Osteocyte (in vitro differentiated cells): ENCODE measurements around the gene TAF10. TPM values are rescaled to one million over a fixed set of nuclear protein-coding genes. Genes with fewer than 3 reads are reported as not detected.

ENCODE experiments used
- DNase-seq: peaks from one replicate; pipeline ENCODE4 v3.0.0; 2021; ENCODE audit warnings: mixed read lengths; ENCODE audit not compliant: unreplicated experiment; ENCODE audit errors: extremely low spot score
- H3K27ac Mint-ChIP-seq: one replicate; pipeline ENCODE4 v1.8.0; 2021; ENCODE audit warnings: mild to moderate bottlenecking, mixed read lengths; ENCODE audit not compliant: unreplicated experiment
- H3K27me3 Mint-ChIP-seq: one replicate; pipeline ENCODE4 v1.8.0; 2021; ENCODE audit warnings: mixed read lengths; ENCODE audit not compliant: unreplicated experiment
- H3K36me3 Mint-ChIP-seq: one replicate; pipeline ENCODE4 v1.8.0; 2021; ENCODE audit warnings: mixed read lengths; ENCODE audit not compliant: unreplicated experiment
- H3K4me1 Mint-ChIP-seq: one replicate; pipeline ENCODE4 v1.8.0; 2021; ENCODE audit warnings: mixed read lengths; ENCODE audit not compliant: unreplicated experiment
- H3K4me3 Mint-ChIP-seq: one replicate; pipeline ENCODE4 v1.8.0; 2021; ENCODE audit warnings: mild to moderate bottlenecking, moderate library complexity, mixed read lengths; ENCODE audit not compliant: unreplicated experiment
- H3K9me3 Mint-ChIP-seq: one replicate; pipeline ENCODE4 v1.8.0; 2021; ENCODE audit warnings: mixed read lengths; ENCODE audit not compliant: unreplicated experiment
- total RNA-seq: library from RNA; stranded (reverse); gene quantifications from 2 replicates; pipeline ENCODE4 v1.2.1, GENCODE V29; 2021
- TF ChIP-seq, protein P1 (sequence below): fragments of 200-600 bp; sonication (generic); IDR thresholded peaks from 2 replicates; pipeline ENCODE4 v1.5.0; 2021; ENCODE audit warnings: antibody characterized with exemption, mild to moderate bottlenecking, moderate library complexity

TAF10 gene
- total RNA-seq, 1 donor from 2014 or later = 100 TPM

DNA sequence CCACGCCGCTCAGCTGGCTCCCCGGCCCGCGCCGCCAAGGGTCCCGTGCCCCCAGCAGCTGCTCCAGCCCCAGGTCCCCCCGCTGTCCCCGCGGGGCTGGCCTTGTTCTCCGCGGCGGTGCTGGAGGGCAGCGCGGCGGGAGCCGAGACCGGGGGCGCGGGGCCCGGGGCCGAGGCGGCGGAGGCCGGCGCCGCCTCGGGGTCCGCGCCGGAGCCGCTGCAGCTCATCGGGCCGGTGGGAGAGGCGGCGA lies 128 bp downstream of the TAF10 start:
- TF ChIP-seq, protein P1, sequence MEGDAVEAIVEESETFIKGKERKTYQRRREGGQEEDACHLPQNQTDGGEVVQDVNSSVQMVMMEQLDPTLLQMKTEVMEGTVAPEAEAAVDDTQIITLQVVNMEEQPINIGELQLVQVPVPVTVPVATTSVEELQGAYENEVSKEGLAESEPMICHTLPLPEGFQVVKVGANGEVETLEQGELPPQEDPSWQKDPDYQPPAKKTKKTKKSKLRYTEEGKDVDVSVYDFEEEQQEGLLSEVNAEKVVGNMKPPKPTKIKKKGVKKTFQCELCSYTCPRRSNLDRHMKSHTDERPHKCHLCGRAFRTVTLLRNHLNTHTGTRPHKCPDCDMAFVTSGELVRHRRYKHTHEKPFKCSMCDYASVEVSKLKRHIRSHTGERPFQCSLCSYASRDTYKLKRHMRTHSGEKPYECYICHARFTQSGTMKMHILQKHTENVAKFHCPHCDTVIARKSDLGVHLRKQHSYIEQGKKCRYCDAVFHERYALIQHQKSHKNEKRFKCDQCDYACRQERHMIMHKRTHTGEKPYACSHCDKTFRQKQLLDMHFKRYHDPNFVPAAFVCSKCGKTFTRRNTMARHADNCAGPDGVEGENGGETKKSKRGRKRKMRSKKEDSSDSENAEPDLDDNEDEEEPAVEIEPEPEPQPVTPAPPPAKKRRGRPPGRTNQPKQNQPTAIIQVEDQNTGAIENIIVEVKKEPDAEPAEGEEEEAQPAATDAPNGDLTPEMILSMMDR = no peak
- no peaks in the 10 kb centered on the region for H3K27me3 Mint-ChIP-seq
- no peak for DNase-seq
- H3K27ac Mint-ChIP-seq = peak overlapping the region; percentile 87
- no peaks in the 10 kb centered on the region for H3K9me3 Mint-ChIP-seq
- H3K36me3 Mint-ChIP-seq = peaks cover 40% of the 10 kb centered on the region
- peaks cover 25% of the 10 kb centered on the region for H3K4me1 Mint-ChIP-seq
- H3K4me3 Mint-ChIP-seq = peak overlapping the region; percentile 82

DNA sequence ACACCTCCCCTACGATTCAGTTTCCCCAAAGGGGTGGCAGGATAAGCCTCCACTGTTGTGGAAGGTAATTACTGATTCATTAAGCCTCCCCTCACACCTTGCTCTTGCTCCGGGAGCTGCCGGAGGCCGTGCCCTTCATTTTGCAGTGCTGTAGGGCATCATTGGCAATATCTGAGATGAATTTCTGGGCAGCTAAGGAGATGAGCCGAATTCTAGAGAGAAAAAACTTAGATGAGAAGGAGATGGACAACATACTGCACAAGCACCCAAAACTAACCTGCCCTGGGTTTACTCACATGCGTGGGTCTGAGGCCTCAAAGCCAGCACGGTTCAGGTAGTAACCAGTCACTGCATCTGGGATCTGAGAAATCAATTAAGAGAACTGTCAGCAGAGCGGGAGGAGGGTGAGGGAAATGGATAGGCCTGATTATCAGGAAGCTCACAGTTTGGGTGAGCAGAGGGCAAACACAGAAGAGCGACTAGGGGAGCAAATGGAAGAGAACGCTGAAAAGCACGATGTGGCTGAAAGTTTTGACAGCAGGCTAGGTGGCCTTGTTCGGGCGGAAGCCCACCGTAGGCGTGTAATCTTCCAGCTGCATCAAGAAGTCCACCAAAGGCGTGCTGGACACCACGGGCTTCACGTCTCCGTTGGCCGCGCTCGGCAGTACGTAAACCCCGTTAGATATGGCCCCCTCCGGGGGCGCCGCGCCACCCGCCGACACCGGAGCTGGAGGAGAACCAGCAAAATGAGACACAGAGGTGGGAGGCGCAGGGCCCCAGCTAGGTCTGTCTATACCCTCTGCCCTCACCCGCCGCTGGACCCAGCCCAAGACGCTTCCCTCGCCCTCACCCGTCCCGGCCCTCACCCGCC lies 689 bp downstream of the TAF10 start:
- no peak for DNase-seq
- H3K4me3 Mint-ChIP-seq = peak overlapping the region; percentile 82
- H3K36me3 Mint-ChIP-seq = peaks cover 36% of the 10 kb centered on the region

GRCh38 chr11:6610591-6610990 lies 1.4 kb downstream of the TAF10 start:
- TF ChIP-seq, protein P1 = no peak
- peaks cover 29% of the 10 kb centered on the region for H3K36me3 Mint-ChIP-seq
- no peaks in the 10 kb centered on the region for H3K9me3 Mint-ChIP-seq
- peaks cover 23% of the 10 kb centered on the region for H3K4me1 Mint-ChIP-seq
- DNase-seq = no peak
- no peaks in the 10 kb centered on the region for H3K27me3 Mint-ChIP-seq
- H3K27ac Mint-ChIP-seq = peak overlapping the region; percentile 87
- peak overlapping the region; percentile 82 for H3K4me3 Mint-ChIP-seq

More for the DNA sequence above, 689 bp downstream of the TAF10 start:
- no peaks in the 10 kb centered on the region for H3K27me3 Mint-ChIP-seq
- H3K9me3 Mint-ChIP-seq = no peaks in the 10 kb centered on the region
- TF ChIP-seq, protein P1 = no peak
- H3K27ac Mint-ChIP-seq = peak overlapping the region; percentile 87
- H3K4me1 Mint-ChIP-seq = peaks cover 23% of the 10 kb centered on the region

GRCh38 chr11:6609502-6610015 lies 2.5 kb downstream of the TAF10 start:
- H3K27me3 Mint-ChIP-seq = no peaks in the 10 kb centered on the region
- peaks cover 22% of the 10 kb centered on the region for H3K36me3 Mint-ChIP-seq
- H3K4me1 Mint-ChIP-seq = peaks cover 23% of the 10 kb centered on the region
- peak overlapping the region; percentile 87 for H3K27ac Mint-ChIP-seq
- no peak for DNase-seq
- TF ChIP-seq, protein P1 = no peak
- peak overlapping the region; percentile 7 for H3K4me3 Mint-ChIP-seq
- no peaks in the 10 kb centered on the region for H3K9me3 Mint-ChIP-seq

- TF ChIP-seq, protein P1 = no peak
- peak; percentile 53 for DNase-seq
- Mint-ChIP-seq H3K27ac (peak overlapping the region; percentile 56), H3K27me3 (no peaks in the 10 kb centered on the region), H3K4me3 (no peak overlapping the region), H3K36me3 (peaks cover 22% of the 10 kb centered on the region), H3K4me1 (peaks cover 23% of the 10 kb centered on the region), H3K9me3 (no peaks in the 10 kb centered on the region)
Measured at GRCh38 chr11:6608726-6609501, 3.1 kb downstream of the TAF10 start.
